ENCODE measurements around the gene TENT4A.
"Not testable (repeated sequence)": the region's sequence is repeated elsewhere in the genome, so short reads cannot be mapped to it uniquely, and the experiment has no call there.

TENT4A gene

DNA sequence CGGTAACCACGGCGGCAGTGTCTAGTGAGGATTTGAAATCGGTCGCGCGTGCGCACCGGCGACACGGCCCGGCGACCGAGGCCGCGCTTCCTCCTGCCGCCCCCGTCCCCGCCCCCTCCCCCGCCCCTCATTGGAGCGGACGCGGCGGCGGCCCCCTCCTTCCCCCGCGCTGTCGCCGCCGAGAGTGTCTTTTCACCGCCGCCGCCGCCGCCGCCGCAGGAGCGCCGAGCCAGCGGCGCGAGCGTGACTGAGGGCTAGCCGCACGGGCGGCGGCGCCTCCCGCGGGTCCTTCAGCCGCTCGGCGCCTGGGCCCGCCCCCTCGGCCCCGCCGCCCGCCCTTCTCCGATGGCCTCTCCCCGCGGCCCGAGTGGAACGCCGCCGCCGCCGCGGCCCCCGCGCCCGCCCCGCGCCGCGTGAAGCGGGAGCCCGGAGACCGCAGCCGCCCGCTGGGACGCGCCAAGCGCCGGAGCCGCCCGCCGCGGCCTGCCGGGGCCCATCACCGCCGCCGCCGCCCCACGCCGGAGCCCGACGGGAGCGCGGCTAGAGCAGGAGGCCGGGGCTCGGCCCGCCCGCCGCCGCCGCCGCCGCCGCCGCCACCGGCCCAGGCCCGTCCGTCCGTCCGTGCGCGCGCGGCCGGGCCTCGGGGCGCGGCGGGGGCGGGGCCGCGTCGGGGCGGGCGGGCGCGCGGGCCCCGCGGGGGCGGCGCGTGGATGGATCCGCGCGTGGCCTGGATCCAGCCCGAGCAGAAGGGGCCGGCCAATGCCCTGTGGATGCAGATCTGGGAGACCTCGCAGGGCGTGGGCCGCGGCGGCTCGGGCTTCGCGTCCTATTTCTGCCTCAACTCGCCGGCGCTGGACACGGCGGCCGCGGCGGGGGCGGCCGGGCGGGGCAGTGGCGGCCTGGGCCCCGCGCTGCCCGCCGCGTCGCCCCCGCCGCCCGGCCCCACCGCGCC lies at the start of gene TENT4A:
TENT4A (plus strand) TSS at position 159 of the 952 bp plus-strand sequence; CDS start at position 711, 552 bp downstream.
- DNase-seq (ENCODE audit: low read depth in 2 of 2) = no peak

DNA sequence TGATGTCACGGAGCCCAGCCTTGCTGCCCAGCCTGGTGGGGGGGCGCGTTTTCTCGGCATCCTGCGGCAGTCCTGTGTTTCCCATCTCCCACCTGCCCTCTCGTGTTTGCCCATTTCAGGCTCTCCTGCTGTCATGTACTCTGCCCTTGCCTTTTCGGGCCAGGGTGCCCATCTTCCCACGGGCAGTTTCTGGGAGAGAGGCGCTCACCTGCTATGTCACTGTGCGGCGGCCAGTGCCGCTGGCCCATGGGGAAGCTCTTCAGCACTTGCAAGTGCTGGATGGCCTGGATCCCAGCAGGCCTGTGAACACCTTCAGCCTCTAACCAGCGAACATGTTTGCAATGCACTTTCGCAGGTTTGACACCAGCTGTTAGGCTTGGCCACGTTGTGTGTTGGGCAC lies 46.5 kb upstream of the TENT4A start:
- no peak for DNase-seq (ENCODE audit: low read depth in 2 of 2)

DNA sequence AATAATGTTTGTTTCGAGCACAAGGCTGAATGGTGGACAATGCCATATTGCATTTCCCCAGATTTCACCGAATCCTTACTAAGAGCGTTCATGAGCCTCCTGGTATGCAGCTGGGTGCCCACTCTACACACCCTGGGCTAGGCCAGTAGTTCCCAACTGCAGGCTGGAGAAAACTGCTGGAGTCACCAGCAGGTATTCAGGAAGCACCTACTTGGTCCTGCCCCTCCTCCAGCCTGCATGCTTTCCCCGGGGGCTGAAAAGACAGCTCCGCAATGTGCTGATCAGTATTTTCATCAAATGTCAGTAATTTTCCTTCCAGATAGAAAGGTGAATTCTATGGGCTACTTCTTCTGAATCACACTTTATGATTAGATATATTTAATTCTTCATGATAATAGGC lies 45.6 kb upstream of the TENT4A start:
- DNase-seq (ENCODE audit: low read depth in 2 of 2) = no peak

DNA sequence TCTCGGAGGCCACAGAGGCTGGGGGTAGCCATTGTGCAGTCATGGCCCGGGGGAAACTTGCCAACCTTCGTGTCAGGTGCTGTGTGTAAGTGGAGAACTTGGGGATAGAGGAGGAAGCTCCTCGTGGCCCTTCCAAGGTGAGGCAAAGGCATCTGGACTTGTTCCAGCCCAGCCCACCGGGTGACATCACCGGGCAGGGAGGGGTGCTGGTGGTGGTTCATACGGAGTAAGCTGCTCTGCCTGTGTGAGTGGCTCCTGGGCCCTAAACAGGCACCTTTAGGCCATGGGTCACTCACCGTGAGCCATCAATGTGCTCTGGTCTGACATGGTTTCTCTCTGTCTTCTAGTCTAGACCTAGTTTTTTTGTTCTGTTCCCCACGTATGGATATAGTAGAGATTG lies 44.5 kb upstream of the TENT4A start:
- not testable (repeated sequence) for DNase-seq (ENCODE audit: low read depth in 2 of 2)

DNA sequence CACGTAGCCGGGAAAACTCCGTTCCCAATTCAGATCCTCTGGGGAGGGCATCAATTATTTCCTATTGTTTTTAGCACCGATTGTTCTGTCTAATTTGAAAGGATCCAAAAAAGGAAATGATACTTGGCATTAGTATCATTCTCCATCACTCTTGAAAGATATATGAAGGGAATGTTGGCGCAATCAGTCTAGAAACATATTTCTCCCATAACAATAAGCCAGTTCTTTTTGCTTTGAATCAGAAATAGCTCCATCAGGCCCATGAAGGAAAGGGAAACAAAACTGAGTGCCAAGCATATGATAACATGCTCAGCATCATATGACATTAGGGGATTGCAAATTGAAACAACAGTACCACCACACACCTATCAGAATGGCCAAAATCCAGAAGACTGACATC lies 40.2 kb upstream of the TENT4A start:
- DNase-seq (ENCODE audit: low read depth in 2 of 2) = no peak

DNA sequence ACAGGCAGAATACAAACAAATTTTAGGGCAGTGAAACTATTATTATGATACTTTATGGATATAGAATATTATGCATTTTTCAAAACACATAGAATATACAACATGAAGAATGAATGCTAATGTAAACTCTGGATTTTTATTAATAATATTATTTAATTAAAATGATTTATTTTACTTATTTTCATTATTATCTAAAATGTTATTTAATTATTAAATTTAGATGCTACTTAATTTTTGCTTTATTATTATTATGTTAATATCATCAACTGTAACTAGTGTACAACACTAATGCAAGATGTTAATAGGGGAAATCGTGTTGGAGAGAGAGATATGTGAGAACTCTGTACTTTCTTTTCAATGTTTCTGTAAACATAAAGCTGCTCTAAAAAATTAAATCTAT lies 39.3 kb upstream of the TENT4A start:
- no peak for DNase-seq (ENCODE audit: low read depth in 2 of 2)

DNA sequence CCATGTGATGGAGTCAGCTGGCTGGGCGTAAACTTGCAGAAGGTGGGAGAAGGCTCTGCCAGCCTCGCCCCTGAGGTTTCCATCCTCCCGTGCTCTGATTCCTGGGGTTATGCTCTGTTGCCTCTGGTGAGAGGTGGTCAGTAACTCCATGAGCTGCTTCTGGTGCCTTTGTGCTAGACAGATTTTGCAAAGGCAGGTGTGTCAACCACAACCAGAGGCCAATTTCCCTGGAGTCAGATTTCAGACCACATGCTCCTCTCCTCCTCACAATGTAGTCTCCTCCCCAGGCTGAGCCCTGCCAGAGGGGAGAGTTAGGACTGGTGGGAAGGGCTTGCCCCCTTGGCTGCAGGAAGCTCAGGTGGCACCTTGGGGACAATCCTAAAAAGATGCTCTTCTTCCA lies 38.8 kb upstream of the TENT4A start:
- no peak for DNase-seq (ENCODE audit: low read depth in 2 of 2)

DNA sequence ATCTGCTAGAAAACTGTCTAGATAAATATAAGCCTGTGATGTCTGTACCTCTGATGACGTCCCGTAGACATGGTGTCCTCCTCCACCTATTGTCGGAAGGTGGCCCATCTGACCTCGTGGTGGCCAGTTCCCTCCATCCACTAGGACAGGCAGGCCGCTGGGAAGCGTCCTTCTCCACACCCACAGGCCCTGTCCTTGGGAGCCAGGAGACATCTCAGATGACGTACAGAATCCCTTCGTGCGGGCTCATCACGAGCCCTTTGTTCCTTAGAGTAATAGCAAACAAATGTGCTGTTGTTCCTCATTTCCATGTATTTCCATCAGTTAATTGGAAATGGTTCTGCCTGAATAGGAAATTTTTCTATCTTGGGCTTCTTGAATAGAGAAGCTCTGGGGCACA lies 38.3 kb upstream of the TENT4A start:
- no peak for DNase-seq (ENCODE audit: low read depth in 2 of 2)

DNA sequence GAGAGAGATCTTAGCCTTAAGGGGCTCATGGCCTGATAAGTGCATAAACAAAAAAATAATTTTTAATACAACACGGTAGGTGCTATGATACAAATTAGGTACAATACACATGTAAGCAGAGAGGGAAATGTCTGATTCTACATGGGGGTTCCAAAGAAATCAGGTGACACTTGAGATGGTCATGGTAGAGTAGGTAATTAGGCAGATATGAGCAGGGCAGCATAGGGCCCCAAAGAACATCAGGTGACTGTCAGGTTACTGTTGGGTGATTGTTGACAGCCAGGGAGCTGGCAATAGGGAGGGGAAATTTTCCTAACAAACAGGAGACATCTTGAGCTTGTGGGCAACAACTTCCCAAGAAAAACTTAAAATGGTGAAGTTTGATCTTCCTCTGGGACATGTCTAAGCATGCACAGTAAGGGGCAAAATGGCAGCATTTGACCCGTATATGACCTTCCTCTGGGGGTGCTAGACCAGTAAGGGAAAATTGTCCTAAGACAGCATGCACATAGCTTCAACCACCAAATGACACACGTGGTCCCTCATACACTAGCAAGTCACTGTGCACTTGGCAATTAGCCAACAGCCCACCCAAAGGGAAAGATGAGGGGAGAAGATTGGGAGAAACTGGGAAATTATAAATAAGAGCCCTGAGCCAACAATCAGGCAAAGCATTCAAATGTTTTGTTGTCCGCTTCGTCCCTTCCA lies 37.3 kb upstream of the TENT4A start:
- no peak for DNase-seq (ENCODE audit: low read depth in 2 of 2)

DNA sequence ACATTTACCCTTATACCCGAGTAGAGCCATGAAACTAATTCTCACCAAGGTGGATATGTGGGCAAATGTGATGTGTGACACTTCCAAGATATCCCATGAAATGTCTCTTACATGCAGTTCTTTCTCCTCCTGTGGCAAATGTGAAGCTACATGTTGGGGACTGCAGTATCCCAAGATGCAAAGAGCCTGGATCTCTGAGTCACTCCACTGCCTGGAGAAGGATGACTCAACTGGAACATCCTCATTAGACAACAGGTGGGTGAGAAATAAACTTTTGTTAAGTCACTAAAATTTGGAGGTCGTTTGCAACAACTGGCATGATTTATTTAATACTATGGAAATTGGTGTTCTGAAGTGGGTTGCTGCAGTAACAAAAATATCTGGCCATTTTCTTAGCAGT lies 36.5 kb upstream of the TENT4A start:
- DNase-seq (ENCODE audit: low read depth in 2 of 2) = no peak

DNA sequence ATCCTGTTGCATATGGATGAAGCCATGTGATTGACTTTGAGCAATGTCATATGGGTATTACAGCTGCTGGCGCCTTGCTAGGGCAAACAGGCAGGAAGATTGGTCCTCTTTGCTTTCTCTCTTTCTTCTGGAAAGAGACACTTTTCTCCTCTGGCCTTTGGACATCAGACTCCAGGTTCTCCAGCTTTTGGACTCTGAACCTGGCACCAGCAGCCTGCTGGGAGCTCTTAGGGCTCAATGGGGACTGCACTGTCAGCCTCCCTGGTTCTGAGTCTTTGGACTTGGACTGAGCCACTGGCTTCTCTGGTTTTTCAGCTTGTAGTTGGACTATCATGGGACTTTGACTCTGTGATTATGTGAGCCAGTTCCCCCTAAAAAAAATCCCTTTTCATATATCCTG lies 34.8 kb upstream of the TENT4A start:
- DNase-seq (ENCODE audit: low read depth in 2 of 2) = no peak

DNA sequence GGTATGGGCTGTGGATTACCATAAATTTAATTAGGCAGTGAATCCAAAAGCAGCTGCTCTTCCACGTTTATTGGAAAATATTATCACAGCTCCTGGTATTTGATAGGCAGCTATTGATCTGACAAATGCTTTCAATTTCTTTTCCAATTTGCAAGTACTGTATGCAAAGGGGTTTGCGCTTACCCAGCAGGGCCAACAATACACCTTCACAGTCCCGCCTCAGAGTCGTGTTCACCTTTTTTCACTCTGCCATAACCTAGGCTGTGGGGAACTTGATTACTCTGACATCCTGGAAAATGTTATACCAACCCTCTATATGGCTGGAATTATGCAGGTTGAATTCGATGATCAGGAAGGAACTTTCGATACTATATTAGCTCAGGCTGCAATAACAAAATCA lies 32.3 kb upstream of the TENT4A start:
- DNase-seq (ENCODE audit: low read depth in 2 of 2) = no peak

DNA sequence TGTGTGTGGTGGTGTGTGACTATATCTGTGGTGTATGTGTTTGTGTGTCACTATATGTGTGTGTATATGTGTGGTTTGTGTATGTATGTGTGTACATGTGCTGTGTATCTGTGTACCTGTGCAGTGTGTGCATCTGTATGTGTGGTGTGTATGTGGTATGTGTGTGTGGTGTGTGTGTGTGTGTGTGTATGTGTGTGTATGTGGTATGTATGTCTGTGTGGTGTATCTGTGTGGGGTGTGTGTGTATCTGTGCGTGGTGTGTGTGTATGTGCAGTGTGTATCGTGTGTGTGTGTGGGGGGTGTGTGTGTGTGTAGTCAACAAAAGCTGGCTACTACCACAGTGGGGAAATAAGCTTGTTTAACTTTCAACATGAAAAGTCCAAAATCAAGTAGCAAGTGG lies 31.6 kb upstream of the TENT4A start:
- no peak for DNase-seq (ENCODE audit: low read depth in 2 of 2)

DNA sequence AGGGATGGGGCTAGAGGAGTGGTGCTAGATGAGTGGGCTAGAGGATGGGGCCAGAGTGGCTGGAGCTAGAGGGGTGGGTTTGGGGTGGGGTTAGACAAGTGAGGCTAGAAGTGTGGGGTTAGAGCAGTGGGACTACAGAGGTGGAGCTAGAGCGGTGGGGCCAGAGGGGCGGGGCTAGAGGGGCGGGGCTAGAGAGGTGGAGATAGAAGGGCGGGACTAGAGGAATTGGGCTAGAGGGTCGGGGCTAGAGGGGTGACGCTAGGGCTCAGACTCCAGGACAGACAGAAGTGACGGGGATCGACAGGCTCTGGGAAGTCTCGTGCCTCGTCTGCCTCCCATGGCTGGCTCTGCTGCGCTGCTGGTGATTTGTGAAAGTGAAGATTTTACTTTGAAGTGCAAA lies 31.0 kb upstream of the TENT4A start:
- DNase-seq (ENCODE audit: low read depth in 2 of 2) = no peak

DNA sequence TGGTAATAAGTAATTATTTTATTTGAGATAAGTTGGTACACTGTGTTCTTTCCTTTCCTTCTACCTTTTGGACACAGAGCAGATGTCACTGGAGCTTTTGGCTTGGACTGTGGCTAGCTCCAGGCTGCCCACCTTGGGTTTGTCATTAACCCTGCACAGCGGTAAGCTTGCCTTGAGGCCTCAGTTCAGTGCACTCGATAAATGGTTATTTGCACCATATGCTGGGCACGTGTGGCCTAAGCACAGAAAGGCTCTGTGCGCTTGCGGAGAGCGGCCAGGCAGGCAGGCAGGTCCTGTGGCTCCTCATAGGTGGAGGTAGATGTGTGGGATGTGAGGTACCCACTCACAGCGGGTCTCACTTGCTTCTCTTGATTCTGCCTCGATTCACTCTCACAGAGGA lies 30.0 kb upstream of the TENT4A start:
- DNase-seq (ENCODE audit: low read depth in 2 of 2) = no peak

DNA sequence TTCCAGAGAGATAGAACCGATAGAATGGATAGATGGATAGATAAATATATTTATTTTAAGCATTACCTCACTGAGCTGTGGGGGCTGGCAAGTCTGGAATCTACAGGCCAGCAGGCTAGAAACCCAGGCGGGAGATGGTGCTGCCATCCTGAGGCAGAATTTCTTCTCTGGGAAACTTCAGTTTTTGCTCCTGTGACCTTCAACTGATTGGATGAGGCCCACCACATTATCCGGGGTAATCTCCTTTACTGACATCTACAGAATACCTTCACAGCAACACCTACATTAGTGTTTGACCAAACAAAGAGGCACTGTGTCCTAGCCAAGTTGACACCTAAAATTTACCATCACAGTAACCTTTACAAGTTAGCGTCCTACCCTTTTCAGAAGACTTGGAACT lies 29.2 kb upstream of the TENT4A start:
- no peak for DNase-seq (ENCODE audit: low read depth in 2 of 2)

DNA sequence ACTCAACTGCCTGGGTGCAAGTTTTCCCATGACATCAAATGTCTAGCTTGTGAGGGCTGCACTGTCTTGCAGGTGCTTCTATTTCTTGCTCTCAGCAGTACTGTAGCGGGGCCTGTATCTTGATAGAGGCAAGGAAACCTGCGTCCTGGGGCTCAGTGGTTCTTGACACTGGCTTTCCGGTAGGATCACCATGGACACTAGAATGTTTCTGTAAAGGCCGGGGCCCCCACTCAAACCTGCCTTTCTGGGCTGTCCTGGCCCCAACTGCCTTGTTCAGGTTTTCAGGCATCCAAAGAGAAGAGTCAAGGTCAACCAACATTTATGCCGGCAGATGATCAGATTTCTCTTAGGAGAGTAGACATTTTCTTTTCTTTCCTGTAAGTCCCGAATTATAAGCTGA lies 26.7 kb upstream of the TENT4A start:
- DNase-seq (ENCODE audit: low read depth in 2 of 2) = no peak

DNA sequence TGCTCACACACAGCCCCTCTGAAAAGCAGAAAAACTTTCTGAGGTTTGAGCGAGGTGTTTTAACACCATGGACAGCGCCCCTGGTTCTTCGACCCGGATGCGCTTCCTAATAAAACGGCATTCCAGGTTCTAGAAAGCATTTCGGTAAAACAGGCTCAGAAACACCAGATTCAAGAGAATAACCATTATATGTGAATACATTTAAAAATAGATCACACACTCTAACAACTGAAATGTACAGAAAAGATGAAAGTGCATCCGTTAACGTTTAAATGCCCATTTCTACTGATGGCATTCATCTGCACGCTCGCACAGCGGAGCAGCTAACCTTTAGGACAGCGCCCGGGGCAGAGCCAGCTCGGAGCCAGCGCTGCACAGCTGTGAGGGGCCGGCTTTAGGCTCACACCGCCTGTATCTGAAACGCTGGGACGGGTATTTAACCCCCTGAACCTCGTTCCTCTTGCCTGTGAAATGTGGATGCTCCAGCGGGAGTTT lies 26.3 kb upstream of the TENT4A start:
- no peak for DNase-seq (ENCODE audit: low read depth in 2 of 2)

DNA sequence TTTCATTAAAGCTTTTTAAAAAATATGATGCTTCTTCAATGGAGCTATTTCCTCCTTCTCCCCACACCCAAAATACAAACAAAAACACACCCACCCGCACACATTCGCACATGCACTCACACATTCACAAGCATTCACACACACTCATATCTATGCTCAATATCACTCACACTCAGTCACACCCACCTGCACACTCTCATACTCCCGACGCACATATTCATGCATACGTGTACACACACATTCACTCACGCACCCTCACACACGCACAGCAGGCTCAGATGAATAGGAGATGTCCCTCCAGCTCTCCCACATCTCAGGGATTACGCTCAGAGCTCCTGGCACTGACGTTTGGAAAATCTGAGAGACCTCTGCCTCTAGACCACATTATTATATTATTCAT lies 25.7 kb upstream of the TENT4A start:
- DNase-seq (ENCODE audit: low read depth in 2 of 2) = no peak

DNA sequence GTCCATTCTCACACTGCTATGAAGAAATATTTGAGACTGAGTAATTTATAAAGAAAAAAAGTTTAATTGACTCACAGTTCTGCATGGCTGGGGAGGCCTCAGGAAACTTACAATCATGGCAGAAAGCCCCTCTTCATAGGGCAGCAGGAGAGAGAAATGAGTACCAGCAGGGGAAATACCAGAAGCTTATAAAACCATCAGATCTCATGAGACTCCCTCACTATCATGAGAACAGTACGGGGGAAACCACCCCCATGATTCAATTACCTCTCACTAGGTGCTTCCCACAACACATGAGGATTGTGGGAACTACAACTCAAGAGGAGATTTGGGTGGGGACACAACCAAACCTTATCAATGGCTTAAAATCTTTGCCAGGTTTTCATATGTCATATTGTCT lies 20.3 kb upstream of the TENT4A start:
- no peak for DNase-seq (ENCODE audit: low read depth in 2 of 2)

DNA sequence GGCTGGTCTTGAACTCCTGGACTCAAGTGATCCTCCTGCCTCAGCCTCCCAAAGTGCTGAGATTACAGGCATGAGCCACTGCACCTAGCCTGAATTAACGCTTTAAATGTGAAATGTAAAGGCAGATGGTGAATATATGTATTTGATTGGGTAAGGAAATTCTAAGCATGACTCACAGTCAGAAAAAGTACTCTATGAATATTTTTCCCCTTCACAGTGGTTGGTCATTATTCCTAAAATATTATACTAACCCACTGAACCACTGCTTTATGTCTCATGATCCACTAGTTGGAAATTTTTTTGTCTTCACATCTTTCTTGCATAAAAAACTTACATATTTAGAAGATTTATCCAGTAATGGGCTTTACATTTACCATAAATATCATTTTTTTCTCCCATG lies 14.5 kb upstream of the TENT4A start:
- no peak for DNase-seq (ENCODE audit: low read depth in 2 of 2)

DNA sequence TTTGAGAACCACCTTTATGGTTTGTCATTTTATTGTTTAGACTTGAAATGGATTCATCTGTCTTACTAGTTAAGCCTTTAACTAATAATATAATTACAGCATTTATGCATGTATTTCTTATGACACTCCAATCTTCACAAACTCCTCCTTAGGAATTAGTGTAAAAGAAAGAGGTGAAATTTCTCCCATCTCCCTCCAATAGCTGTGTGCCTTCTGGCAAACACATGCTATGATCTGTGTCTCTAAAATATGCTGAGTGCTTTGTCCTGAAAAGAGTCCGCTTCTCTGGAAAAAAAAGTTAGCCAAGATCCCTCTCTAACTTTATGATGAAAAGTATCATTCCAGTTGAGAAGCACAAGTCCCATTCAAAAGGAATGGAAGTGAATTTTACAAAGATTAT lies 13.9 kb upstream of the TENT4A start:
- no peak for DNase-seq (ENCODE audit: low read depth in 2 of 2)

DNA sequence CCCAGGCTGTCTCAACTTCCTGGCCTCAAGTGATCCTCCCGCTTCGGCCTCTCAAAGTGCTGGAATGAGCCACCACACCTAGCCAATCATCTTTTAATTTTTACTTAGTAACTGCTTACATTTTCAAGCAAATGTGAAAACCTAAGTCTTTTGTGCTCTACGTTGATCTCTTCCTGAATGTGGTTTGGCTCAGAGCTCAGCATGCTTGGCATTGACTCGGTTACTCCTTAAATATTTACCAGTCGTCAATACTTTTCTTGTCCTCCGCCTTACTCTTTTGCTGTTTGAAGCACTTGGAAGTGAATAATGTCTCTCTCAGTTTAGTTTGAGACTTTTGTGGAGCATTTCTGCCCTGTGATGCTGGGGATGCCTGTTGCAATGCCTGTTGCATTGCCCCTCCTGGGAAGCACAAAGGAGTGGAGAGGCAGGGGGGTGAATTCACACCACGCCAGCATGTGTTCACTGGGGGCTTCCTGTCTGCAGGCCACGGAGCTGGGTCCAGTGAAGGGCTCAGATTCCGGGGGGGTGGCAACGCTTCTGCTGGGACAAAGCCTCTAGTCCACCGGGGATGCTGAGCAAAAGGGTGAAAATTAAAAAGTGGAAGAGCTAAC lies 13.1 kb upstream of the TENT4A start:
- DNase-seq (ENCODE audit: low read depth in 2 of 2) = no peak

Measured in stimulated activated CD4-positive, alpha-beta T cell treated with anti-CD3 and anti-CD28 coated beads, Interleukin-15, amount 100 ng/mL, for 48 hours (primary cell).